ELR (cell line): ENCODE data around the gene RHOT1.
"Not testable (repeated sequence)": the region's sequence is repeated elsewhere in the genome, so short reads cannot be mapped to it uniquely, and the experiment has no call there.

Source experiments
- DNase-seq: peaks from one replicate; pipeline ENCODE4 v3.0.0-alpha.2; 2015; ENCODE audit warnings: low read depth

RHOT1 gene

GRCh38 chr17:32142038-32142856 lies at the start of gene RHOT1:
Gene RHOT1 (plus strand): TSS chr17:32142502. CDS start chr17:32142693, 191 bp downstream.
- DNase-seq, result peak; percentile 95

- no peak for DNase-seq
Measured at GRCh38 chr17:32099686-32100085, 42.6 kb upstream of the RHOT1 start.

GRCh38 chr17:32100323-32100722 lies 42.0 kb upstream of the RHOT1 start:
- DNase-seq, result not testable (repeated sequence)

- no peak for DNase-seq
Measured at GRCh38 chr17:32100971-32101631, 41.2 kb upstream of the RHOT1 start.

- no peak for DNase-seq
Measured at GRCh38 chr17:32102172-32102571, 40.1 kb upstream of the RHOT1 start.

GRCh38 chr17:32102646-32103186 lies 39.6 kb upstream of the RHOT1 start:
- no peak for DNase-seq

- no peak for DNase-seq
Measured at GRCh38 chr17:32103476-32104113, 38.7 kb upstream of the RHOT1 start.

- no peak for DNase-seq
Measured at GRCh38 chr17:32104158-32104557, 38.1 kb upstream of the RHOT1 start.

GRCh38 chr17:32106471-32106981 lies 35.8 kb upstream of the RHOT1 start:
- not testable (repeated sequence) for DNase-seq

GRCh38 chr17:32107194-32107593 lies 35.1 kb upstream of the RHOT1 start:
- DNase-seq, result not testable (repeated sequence)

GRCh38 chr17:32110596-32110995 lies 31.7 kb upstream of the RHOT1 start:
- no peak for DNase-seq

- DNase-seq, result peak; percentile 60
Measured at GRCh38 chr17:32111141-32111771, 31.0 kb upstream of the RHOT1 start.

- DNase-seq, result no peak
Measured at GRCh38 chr17:32112416-32112815, 29.9 kb upstream of the RHOT1 start.

- DNase-seq, result no peak
Measured at GRCh38 chr17:32114536-32114935, 27.8 kb upstream of the RHOT1 start.

GRCh38 chr17:32115546-32115945 lies 26.8 kb upstream of the RHOT1 start:
- DNase-seq, result not testable (repeated sequence)

GRCh38 chr17:32116937-32117336 lies 25.4 kb upstream of the RHOT1 start:
- no peak for DNase-seq

- DNase-seq, result no peak
Measured at GRCh38 chr17:32117399-32117798, 24.9 kb upstream of the RHOT1 start.

- DNase-seq, result not testable (repeated sequence)
Measured at GRCh38 chr17:32118088-32118487, 24.2 kb upstream of the RHOT1 start.

GRCh38 chr17:32118835-32119234 lies 23.5 kb upstream of the RHOT1 start:
- no peak for DNase-seq

GRCh38 chr17:32120141-32120540 lies 22.2 kb upstream of the RHOT1 start:
- DNase-seq, result no peak

GRCh38 chr17:32120716-32121115 lies 21.6 kb upstream of the RHOT1 start:
- DNase-seq, result no peak

- DNase-seq, result peak; percentile 14
Measured at GRCh38 chr17:32123782-32124181, 18.5 kb upstream of the RHOT1 start.
